HepG2 (cell line): ENCODE data around the gene RABGAP1L. TPM values are rescaled to one million over a fixed set of nuclear protein-coding genes. Genes with fewer than 3 reads are reported as not detected.

Experiments
- ARNT ChIP-seq: fragments of 450-650 bp; IDR thresholded peaks from 2 replicates; pipeline ENCODE4 v1.6.1; 2017
- BCL3 ChIP-seq: sonication (generic); formaldehyde crosslinking; IDR thresholded peaks from 2 replicates; pipeline ENCODE4 v1.5.1; 2020; ENCODE audit warnings: mild to moderate bottlenecking, missing genetic modification reagents, moderate library complexity
- BCL6 ChIP-seq: IDR thresholded peaks from 2 replicates; pipeline ENCODE4 v1.6.1; 2016; ENCODE audit warnings: missing genetic modification reagents, missing compliant biosample characterization
- FOXO1 ChIP-seq: sonication (generic); formaldehyde crosslinking; IDR thresholded peaks from 2 replicates; pipeline ENCODE4 v1.4.0; 2020; ENCODE audit warnings: missing genetic modification reagents
- HHEX ChIP-seq: IDR thresholded peaks from 2 replicates; pipeline ENCODE4 v1.6.1; 2016; ENCODE audit warnings: control low read depth
- HNF1A ChIP-seq, 2 experiments: sonication (generic) in 1 of 2; formaldehyde crosslinking in 1 of 2; IDR thresholded peaks; 2 replicates each; pipeline versions ENCODE4 v1.4.0 to v1.6.1; 2016 to 2020; ENCODE audit warnings: borderline replicate concordance in 1 of 2, low read depth in 1 of 2, mild to moderate bottlenecking in 1 of 2, missing genetic modification reagents in 1 of 2
- KDM6A ChIP-seq: IDR thresholded peaks from 2 replicates; pipeline ENCODE4 v1.6.1; 2016; ENCODE audit warnings: low read depth
- MIER2 ChIP-seq: IDR thresholded peaks from 2 replicates; pipeline ENCODE4 v1.6.1; 2016; ENCODE audit warnings: missing biosample characterization, missing genetic modification reagents
- NKX3-1 ChIP-seq: sonication (generic); formaldehyde crosslinking; IDR thresholded peaks from 2 replicates; pipeline ENCODE4 v1.5.0; 2020; ENCODE audit warnings: missing genetic modification reagents
- NR2F2 ChIP-seq: IDR thresholded peaks from 2 replicates; pipeline ENCODE4 v1.6.1; 2012; ENCODE audit warnings: low read depth, inconsistent platforms, borderline replicate concordance
- SOX6 ChIP-seq, 2 experiments: fragments of 450-650 bp in 1 of 2; sonication (generic) in 1 of 2; formaldehyde crosslinking in 1 of 2; IDR thresholded peaks; 2 replicates each; pipeline versions ENCODE4 v1.4.0 to v1.6.1; 2017 to 2020; ENCODE audit warnings: antibody characterized with exemption in 1 of 2, mild to moderate bottlenecking in 1 of 2, missing genetic modification reagents in 1 of 2
- ZBTB20 ChIP-seq: sonication (generic); formaldehyde crosslinking; IDR thresholded peaks from 2 replicates; pipeline ENCODE4 v1.8.1; 2023; ENCODE audit warnings: missing genetic modification reagents, low read depth, mild to moderate bottlenecking, borderline replicate concordance
- ZBTB3 ChIP-seq: sonication (generic); formaldehyde crosslinking; IDR thresholded peaks from 2 replicates; pipeline ENCODE4 v1.4.0; 2020; ENCODE audit warnings: low read depth, mild to moderate bottlenecking, moderate library complexity, missing genetic modification reagents, borderline replicate concordance
- ZFP82 ChIP-seq: sonication (generic); formaldehyde crosslinking; IDR thresholded peaks from 2 replicates; pipeline ENCODE4 v1.5.1; 2020; ENCODE audit warnings: mild to moderate bottlenecking, missing genetic modification reagents, borderline replicate concordance
- ZNF430 ChIP-seq: sonication (generic); formaldehyde crosslinking; IDR thresholded peaks from 2 replicates; pipeline ENCODE4 v1.9.0; 2021; ENCODE audit warnings: mild to moderate bottlenecking, missing genetic modification reagents
- ZNF605 ChIP-seq: sonication (generic); formaldehyde crosslinking; IDR thresholded peaks from 2 replicates; pipeline ENCODE4 v1.8.0; 2022; ENCODE audit warnings: mild to moderate bottlenecking, missing genetic modification reagents
- ZNF609 ChIP-seq: sonication (generic); formaldehyde crosslinking; IDR thresholded peaks from 2 replicates; pipeline ENCODE4 v1.4.0; 2020; ENCODE audit warnings: mild to moderate bottlenecking, missing genetic modification reagents, borderline replicate concordance
- ZNF7 ChIP-seq: IDR thresholded peaks from 2 replicates; pipeline ENCODE4 v1.6.1; 2016; ENCODE audit warnings: missing biosample characterization, missing genetic modification reagents
- ZSCAN29 ChIP-seq: sonication (generic); formaldehyde crosslinking; conservative IDR thresholded peaks from 2 replicates; pipeline ENCODE4 v1.4.0; 2020; ENCODE audit warnings: mild to moderate bottlenecking, missing genetic modification reagents
- ZSCAN31 ChIP-seq: sonication (generic); formaldehyde crosslinking; IDR thresholded peaks from 2 replicates; pipeline ENCODE4 v1.5.0; 2020; ENCODE audit warnings: low read depth, mild to moderate bottlenecking, missing genetic modification reagents
- polyA plus RNA-seq, 8 experiments: library from polyadenylated mRNA; depleted of rRNA in 3 of 8; stranded (reverse) in 7 of 8; unstranded in 1 of 8; fragments of >200 nt; fragmentation: Illumina TruSeq in 4 of 8; extraction: Trizol in 4 of 8; gene quantifications; 2 replicates each; pipeline versions ENCODE4 v1.2.1 to v1.2.3, GENCODE V29; 2011 to 2016; ENCODE audit warnings: low read depth in 4 of 8, missing spikeins in 1 of 8, mixed read lengths in 1 of 8; ENCODE audit not compliant: insufficient read depth in 1 of 8
- total RNA-seq, 5 experiments: library from RNA; depleted of rRNA; stranded (reverse); fragments of >200 nt; fragmentation: Illumina TruSeq; extraction: Trizol; gene quantifications; 2 replicates each; pipeline ENCODE4 v1.2.3, GENCODE V29; 2016; ENCODE audit warnings: low read depth in 1 of 5

RABGAP1L gene
- total and polyA plus RNA-seq, 2 of the 13 experiments (the other 11 are each of a cell fraction or from before 2014, with no cell fraction given), result 7.9 to 22.6 TPM

GRCh38 chr1:174266991-174267612 lies 107.8 kb downstream of the RABGAP1L start (continued):
- TF ChIP-seq HNF1A (IDR thresholded peaks at IDR 0.05; ENCODE audit: low read depth), result peak; percentile 44; the same call in 1 of the 2 replicates
- peak; percentile 65; the same call in 1 of the 2 replicates for TF ChIP-seq HNF1A (CRISPR knock-in tag; IDR thresholded peaks at IDR 0.05; ENCODE audit: borderline replicate concordance)
- TF ChIP-seq NKX3-1, result peak; percentile 89; the same call in 1 of the 2 replicates
- TF ChIP-seq BCL3 (CRISPR knock-in tag), result no peak
- TF ChIP-seq NR2F2, result peak; percentile 81; the same call in 1 of the 2 replicates
- 0 out of 2 replicates have a peak, but pooled peaks have one; percentile 46 for TF ChIP-seq MIER2 (CRISPR knock-in tag)
- TF ChIP-seq ZNF7 (CRISPR knock-in tag), result no peak
- TF ChIP-seq ZSCAN29, result 0 out of 2 replicates have a peak, but pooled peaks have one; percentile 16
- TF ChIP-seq BCL6 (CRISPR knock-in tag), result peak; percentile 86
- no peak for TF ChIP-seq ZFP82
- TF ChIP-seq KDM6A (CRISPR knock-in tag), result peak; percentile 87
- TF ChIP-seq ZNF605 (CRISPR knock-in tag), result no peak
- TF ChIP-seq ARNT, result no peak
- no peak for TF ChIP-seq SOX6 (IDR thresholded peaks at IDR 0.05)
- peak; percentile 69 for TF ChIP-seq SOX6 (CRISPR knock-in tag; IDR thresholded peaks at IDR 0.05)
- no peak for TF ChIP-seq ZNF430 (CRISPR knock-in tag)
- peak; percentile 96; the same call in 1 of the 2 replicates for TF ChIP-seq ZBTB20
- TF ChIP-seq HHEX (CRISPR knock-in tag), result peak; percentile 71; the same call in 1 of the 2 replicates
- TF ChIP-seq ZNF609 (CRISPR knock-in tag), result peak; percentile 92
- no peak for TF ChIP-seq ZSCAN31 (CRISPR knock-in tag)
- 0 out of 2 replicates have a peak, but pooled peaks have one; percentile 39 for TF ChIP-seq ZBTB3 (CRISPR knock-in tag)
- TF ChIP-seq FOXO1 (CRISPR knock-in tag), result peak; percentile 89
